GM19328 (cell line): ENCODE measurements around the gene UFC1.
"Not testable (repeated sequence)": the region's sequence is repeated elsewhere in the genome, so short reads cannot be mapped to it uniquely, and the experiment has no call there.

ENCODE experiments used
- ATAC-seq: cut with Tn5 transposase; IDR thresholded peaks from one replicate; pipeline ENCODE4 v1.9.1; 2021; ENCODE audit warnings: mild to moderate bottlenecking, moderate library complexity; ENCODE audit not compliant: unreplicated experiment

Gene UFC1

GRCh38 chr1:161153682-161154337 lies at the start of gene UFC1:
UFC1 (plus strand) TSS chr1:161153978; CDS start chr1:161153998, 20 bp downstream.
- ATAC-seq: peak; percentile 82

DNA sequence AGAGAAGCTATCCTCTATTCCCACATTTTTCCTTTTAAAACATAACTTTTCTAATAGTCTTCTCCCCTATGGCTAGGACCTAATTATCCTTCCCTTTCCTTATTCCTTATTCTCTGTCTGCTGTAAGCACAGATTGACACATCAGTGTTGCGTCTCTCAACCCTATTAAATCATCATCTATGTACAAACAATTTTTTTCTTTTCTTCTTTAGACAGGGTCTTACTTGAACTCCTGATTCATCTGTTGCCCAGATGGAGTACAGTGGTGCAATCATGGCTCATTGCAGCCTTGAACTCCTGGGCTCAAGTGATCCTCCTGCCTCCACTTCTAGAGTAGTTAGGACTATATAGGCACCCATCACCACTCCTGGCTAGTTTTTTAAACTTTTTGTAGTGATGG lies 47.3 kb upstream of the UFC1 start:
- ATAC-seq: no peak

- no peak for ATAC-seq
Observed at GRCh38 chr1:161111117-161111516, 42.7 kb upstream of the UFC1 start.

DNA sequence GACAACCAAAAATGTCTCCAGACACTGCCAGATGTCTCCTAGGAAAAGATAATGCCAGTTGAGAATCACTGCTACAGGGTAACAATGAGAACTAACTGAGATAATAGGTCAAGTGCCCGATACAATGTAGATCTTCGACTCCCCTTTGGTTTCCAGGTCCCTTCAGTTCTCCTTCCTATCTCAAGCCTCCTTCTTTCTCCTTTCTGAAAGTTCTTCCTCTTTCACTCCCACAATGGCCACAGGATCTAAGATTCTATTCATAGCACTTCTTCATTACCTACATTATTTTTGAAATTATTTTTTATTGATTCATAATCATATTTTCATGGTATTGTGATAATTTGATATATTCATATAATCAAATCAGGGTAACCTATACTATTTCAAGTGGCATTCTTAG lies 42.3 kb upstream of the UFC1 start:
- no peak for ATAC-seq

DNA sequence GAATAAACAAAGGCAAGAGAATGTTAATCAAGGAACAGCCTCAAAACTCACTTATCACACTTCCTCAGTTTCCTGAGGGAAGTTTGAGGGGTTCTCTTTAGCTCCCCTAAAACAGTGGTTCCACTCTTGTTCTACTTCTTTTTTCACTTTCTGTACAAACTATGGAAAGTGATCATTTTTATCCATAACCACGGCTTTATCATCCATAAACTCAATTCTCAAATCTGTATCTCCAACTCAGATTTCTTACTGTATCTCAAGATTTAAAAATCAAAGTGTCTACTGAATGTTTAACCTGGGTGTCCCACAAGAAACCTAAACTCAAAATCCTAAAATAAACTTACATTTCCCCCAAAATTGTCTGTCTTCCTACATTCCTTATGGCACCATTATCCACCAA lies 39.9 kb upstream of the UFC1 start:
- no peak for ATAC-seq

DNA sequence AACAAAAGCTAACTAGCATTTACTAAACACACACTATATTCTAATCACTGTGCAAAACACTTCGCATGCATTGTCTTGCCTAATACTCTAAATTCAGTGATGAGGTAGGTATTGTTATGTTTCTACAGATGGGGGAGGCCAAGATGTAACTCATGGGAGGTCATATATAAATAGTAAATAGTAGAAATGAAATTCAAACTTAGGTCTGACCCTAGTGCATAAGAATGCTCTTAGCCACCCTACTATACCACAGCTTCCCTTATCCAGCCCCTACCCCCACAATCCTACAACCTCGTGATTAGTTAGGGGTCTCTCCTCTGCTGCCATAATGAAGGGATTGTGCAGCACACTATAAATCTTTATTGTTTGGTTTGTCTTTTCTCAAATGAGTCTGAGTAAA lies 39.2 kb upstream of the UFC1 start:
- ATAC-seq: no peak

- no peak for ATAC-seq
Observed at GRCh38 chr1:161115132-161115711, 38.6 kb upstream of the UFC1 start.

GRCh38 chr1:161115961-161116360 lies 37.8 kb upstream of the UFC1 start:
- ATAC-seq: not testable (repeated sequence)

DNA sequence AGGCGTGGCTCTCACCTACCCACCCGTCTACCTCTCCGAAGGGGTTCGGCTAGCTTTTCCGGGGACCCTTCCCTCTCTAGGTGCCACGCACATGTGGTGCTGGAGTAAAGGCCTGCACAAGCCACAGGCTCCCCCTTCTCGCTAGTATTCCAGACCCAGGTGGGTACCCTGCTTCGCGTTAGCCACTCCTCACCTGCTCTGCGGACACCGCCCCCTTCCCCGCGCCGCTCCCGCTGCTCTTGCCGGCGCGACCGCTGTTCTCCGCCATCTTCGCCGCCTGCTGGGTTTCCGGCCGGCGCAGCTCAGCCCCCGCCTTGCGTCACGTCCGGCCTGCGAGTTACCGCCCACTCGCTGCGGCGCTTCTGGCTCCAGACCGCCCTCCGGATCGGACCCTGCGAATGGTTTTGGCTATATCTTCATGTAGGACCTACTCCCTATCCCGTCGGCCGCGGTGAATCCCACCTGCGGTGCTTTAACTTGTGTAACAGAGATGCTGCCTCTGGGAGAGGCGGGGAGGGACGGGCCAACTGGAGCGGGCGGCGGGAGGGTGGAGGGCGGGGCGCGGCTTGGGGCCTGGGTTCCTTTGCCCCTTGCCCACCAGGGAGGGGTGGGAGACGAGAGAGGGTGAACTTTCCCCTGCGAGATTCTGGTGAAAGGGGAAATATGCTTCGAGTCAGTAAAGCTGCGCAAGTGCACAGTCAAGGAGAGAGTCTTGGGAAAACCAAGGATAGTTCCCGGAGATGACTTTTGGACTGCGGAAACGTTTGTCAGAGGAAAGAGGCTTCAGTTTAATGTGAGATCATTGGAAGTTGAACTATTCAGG lies 35.8 kb upstream of the UFC1 start, which contains the start of the genes NIT1 and PFDN2:
TSS of gene NIT1 (plus strand) at position 347 of the 823 bp plus-strand sequence. CDS start at position 419, 72 bp downstream.
TSS of gene PFDN2 (minus strand) at position 279 of the 823 bp plus-strand sequence. CDS start at position 268, 11 bp downstream.
- peak; percentile 81 for ATAC-seq

DNA sequence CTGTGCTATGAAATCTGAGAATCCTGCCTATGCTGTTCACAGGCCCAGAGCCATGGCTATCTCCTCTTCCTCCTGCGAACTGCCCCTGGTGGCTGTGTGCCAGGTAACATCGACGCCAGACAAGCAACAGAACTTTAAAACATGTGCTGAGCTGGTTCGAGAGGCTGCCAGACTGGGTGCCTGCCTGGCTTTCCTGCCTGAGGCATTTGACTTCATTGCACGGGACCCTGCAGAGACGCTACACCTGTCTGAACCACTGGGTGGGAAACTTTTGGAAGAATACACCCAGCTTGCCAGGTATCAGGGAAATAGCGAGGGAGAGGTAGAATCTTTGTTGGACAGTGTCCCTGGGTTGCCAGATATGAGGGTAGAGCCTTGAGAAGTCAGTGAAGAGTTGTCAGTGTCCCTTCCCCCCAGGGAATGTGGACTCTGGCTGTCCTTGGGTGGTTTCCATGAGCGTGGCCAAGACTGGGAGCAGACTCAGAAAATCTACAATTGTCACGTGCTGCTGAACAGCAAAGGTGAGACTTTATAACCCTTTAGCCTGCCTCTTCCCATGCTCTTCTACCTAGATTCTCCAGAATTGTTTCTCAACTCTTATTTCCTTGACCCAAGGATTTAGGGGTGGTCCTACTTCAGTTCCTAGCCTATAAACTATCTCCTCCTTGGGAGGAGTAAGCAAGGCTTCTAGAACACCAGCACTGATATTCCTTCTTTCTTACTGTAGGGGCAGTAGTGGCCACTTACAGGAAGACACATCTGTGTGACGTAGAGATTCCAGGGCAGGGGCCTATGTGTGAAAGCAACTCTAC lies 34.5 kb upstream of the UFC1 start:
- no peak for ATAC-seq

- no peak for ATAC-seq
Observed at GRCh38 chr1:161121042-161121650, 32.6 kb upstream of the UFC1 start.

DNA sequence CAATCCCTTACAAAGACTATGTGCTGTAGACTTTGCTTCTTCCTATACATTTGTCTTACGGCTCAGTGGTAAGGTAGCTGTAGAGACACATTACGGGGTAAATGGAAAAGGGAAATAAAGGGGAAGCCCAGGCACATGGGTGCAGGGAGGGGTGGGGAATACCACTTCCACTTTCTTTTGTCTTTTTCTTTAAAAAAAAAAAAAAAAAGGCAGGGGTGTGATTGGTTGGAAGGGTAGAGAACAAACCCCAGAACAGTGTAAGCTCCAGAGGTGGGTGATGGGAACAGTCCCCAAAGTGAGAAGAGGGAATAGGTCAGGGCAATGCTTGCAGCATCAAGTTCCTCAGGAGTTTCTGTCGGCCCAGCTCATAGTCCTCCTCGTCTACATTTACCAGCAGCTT lies 31.9 kb upstream of the UFC1 start:
- ATAC-seq: no peak

DNA sequence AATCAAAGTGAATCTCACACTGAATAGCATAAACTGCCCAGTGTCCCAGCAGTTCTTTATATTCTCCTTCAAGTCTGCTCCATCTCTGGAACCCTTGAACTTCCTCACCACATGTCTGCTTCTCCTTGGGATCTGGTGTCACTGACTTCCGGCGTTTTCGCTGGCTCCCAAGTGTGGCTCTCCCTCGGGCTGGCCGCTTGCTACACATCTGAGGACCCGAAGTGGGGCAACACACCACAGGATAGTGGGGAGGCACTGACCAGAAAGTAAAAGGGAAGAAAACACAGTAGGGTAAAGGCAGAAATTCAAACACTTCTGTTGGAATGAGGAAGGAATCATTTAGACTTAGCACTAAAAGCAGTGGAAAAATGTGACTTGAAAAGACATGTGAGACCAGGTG lies 30.8 kb upstream of the UFC1 start:
- ATAC-seq: no peak

GRCh38 chr1:161127649-161128048 lies 26.1 kb upstream of the UFC1 start:
- ATAC-seq: no peak

DNA sequence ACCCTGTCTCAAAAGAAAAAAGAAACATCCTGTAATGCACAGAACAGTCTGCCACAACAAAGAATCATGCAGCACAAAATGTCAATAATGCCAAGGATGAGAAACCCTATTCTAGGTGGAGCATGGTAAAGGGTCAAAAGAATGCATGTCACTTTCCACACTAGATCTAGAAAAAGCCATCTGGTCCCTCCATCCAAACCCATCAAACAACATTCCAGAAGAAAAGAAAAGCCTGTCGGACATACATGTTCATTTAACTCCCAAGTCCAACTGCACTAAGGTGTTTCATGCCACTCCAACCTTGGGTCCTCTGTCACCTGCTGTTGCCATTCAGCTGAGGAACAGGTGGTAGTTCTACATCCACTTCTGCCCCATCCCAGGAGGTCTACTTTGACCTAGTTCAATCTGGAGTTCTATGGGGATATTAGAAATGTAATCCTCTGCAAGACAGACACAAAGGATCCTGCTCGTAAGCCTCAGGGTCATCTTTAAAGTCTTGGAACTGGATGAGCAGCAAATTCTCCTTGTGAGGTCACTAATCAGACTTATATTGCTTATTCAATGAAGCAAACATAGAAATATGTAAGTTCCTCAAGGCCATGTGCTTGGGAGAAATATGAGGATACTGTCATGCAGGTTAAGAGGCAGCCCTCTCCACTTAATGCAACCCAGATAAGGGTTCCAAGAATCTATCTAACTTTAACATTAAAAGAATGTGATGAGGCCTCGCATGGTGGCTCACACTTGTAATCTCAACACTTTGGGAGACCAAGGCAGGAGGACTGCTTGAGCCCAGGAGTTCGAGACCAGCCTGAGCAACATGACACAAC lies 25.0 kb upstream of the UFC1 start:
- no peak for ATAC-seq

GRCh38 chr1:161130266-161130665 lies 23.5 kb upstream of the UFC1 start:
- no peak for ATAC-seq

DNA sequence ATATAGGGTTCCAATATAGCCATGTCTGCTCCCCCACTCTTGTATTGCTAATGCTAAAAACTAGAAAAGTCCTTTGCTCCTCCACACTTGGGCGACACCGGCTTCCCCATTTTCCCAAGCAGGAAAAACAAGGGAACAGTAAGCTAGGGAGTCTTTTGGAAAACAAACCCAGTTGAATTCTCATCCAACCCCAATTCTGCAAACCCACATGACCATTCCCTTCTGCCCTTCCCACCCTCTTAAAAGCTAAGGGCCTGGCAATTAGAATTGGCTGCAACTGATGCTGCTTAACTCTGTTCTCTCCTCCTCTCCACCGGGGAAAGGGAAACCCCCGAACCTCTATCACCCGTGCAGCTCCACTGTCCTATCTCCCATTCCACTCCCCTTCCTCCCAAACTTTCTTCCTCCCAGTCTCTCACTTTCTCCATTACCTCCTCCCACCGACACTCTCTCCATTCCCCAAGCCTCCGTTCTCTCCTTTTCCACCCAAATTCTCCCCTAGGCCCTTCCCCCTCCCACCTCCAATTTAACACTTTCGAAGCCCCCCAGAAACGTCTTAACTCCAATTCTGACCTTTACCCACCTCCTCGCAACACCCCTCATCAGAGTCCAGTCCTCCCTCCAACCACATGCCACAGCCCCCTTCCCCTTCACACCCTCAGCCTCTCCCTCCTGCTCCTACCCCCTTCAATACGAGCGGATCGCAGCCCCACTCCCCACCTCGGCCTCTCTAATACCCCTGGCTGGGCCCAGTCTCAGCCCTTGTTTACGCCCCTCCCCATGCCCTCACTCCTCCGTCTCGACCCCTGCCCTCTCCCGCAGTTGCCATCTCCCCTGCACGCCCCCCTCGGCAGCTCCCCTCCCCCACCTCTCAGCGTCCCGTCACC lies 22.0 kb upstream of the UFC1 start:
- no peak for ATAC-seq

DNA sequence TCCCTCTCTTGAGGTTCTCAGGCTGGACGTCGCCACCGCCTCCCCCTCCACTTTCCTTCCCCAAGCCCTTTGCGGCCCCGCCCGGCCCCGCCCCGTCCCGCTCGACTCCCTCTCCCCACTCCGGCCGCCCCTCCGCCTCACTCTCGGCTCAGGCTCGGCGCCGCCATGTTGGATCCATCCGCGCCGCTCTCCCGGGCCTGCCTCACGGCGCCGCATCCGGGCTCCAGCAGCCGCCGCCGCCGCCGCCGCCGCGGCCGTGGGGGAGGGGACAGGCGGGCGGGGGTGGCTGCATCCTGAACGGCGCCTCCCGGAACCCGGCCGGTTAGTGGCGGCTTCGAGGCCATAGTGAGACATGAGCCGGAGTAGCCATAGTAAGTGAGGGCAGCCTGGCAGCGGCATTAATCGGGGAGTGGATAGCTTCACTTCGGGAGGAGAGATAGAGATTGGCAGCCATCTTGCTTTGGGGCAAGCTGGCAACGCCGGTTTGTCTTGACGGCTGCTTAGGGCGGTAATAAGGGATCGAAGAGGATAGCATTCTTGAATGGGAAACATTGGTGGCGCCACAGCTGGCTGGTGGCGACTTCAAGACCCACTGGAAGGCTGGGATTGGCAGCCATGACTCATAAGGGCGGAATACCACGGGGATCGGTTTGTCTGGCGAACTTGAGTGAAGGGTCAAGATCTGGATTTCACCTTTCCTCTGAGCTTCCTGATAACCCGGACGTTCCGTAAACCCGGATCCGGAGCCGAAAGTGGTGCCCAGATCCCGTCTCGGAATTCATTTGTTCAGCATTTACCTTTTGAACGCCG lies 21.2 kb upstream of the UFC1 start, which contains the start of gene DEDD:
TSS of gene DEDD (minus strand) at position 258 of the 810 bp plus-strand sequence. CDS start 8,205 bp downstream, outside the sequence.
- ATAC-seq: peak; percentile 91
